Breast epithelium (tissue), 4 donors: ENCODE data around the gene RALGAPA1. TPM values are rescaled to one million over a fixed set of nuclear protein-coding genes. Genes with fewer than 3 reads are reported as not detected.

ENCODE experiments used
- DNase-seq, 2 donors: peaks; one replicate each; pipeline ENCODE4 v3.0.0-alpha.2; 2019; ENCODE audit warnings: low spot score in 2 of 2
- H3K27ac ChIP-seq, 2 donors: fragments of 200-600 bp; sonication (generic) in 1 of 2; one replicate each; pipeline ENCODE4 v1.5.1; 2016 to 2019; ENCODE audit warnings: mild to moderate bottlenecking in 1 of 2
- H3K27me3 ChIP-seq, 2 donors: fragments of 200-600 bp; sonication (generic) in 1 of 2; one replicate each; pipeline versions ENCODE4 v1.5.1 to v1.6.0; 2017 to 2019; ENCODE audit warnings: control low read depth in 1 of 2, mild to moderate bottlenecking in 1 of 2
- H3K36me3 ChIP-seq: fragments of 200-600 bp; one replicate; pipeline ENCODE4 v1.5.1; 2019
- H3K4me1 ChIP-seq, 2 donors: fragments of 200-600 bp; sonication (generic); one replicate each; pipeline ENCODE4 v1.5.1; 2016 to 2019; ENCODE audit warnings: control low read depth in 1 of 2
- H3K4me3 ChIP-seq, 3 donors: fragments of 200-600 bp; sonication (generic); 1 replicate in 2 of 3; 2 replicates in 1 of 3; pipeline ENCODE4 v1.5.1; 2016 to 2019; ENCODE audit warnings: mild to moderate bottlenecking in 3 of 3, moderate library complexity in 2 of 3
- H3K9me3 ChIP-seq, 2 donors: fragments of 200-600 bp; sonication (generic) in 1 of 2; one replicate each; pipeline ENCODE4 v1.5.1; 2016 to 2019; ENCODE audit warnings: control low read depth in 1 of 2
- CTCF ChIP-seq, 3 donors: fragments of 450-650 bp; IDR thresholded peaks; one replicate each; pipeline ENCODE4 v1.5.1; 2016 to 2017; ENCODE audit warnings: antibody characterized with exemption in 3 of 3, mild to moderate bottlenecking in 3 of 3, moderate library complexity in 3 of 3
- POLR2A ChIP-seq: fragments of 450-650 bp; IDR thresholded peaks from one replicate; pipeline ENCODE4 v1.6.1; 2016; ENCODE audit warnings: antibody characterized with exemption, mild to moderate bottlenecking, moderate library complexity
- POLR2AphosphoS5 ChIP-seq, 3 donors: sonication (generic); formaldehyde crosslinking; IDR thresholded peaks; one replicate each; pipeline ENCODE4 v1.6.1; 2017; ENCODE audit warnings: antibody characterized with exemption in 3 of 3
- intact Hi-C: fragments of 100-400 bp; cut with DNase I; formaldehyde crosslinking; loops from one replicate; pipeline ENCODE4 v1.15.1; 2023; ENCODE audit warnings: low total_unique reads
- total RNA-seq, 3 donors: library from RNA; depleted of rRNA; stranded (reverse); fragments of >200 nt; gene quantifications; one replicate each; pipeline ENCODE4 v1.1.0, GENCODE V29; 2016

The RALGAPA1 gene
- total RNA-seq, 3 donors from 2014 or later: 52.2 to 136 (median 103) TPM

GRCh38 chr14:35809597-35809996 is 502 bp upstream of the RALGAPA1 start:
- Histone ChIP-seq H3K9me3 (no peaks in the 10 kb centered on the region), H3K27me3 (no peaks in the 10 kb centered on the region), H3K4me3 (peak overlapping the region; percentile 68 to 78 (median 78)), H3K27ac (peak overlapping the region; percentile 92 to 94), H3K36me3 (no peaks in the 10 kb centered on the region), H3K4me1 (no peaks in the 10 kb centered on the region)
- DNase-seq: no peak
- intact Hi-C loops: no loop called here
- no peak for TF ChIP-seq POLR2A
- no peak for TF ChIP-seq POLR2AphosphoS5 (IDR thresholded peaks at IDR 0.05)
- no peak for TF ChIP-seq CTCF (IDR thresholded peaks at IDR 0.05)

DNA sequence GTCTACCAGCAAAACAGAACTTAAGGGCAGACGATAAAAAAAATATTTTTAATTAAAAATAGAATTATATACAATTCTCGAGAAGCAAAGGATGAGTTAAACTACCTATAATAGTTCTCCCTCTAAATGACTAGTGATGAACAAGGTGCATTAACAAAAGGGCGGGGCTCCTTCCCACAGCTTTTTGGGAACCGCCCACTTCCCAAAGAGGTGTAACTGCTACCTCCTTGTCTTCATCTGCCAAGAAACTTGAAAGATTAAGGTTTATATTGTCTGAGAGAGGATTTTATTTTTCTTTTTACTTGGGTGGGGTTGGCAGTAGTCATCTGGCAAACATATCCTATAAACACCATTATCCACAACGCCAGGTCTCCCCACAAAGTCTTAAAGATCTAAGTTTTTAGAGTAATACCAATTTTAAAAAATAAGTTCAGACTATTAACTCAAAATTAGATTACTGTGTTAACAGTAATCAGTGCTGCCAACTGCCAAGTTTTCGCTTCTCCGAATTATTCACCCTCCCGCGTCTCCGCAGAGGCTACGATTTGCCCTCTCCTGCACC is 938 bp downstream of the RALGAPA1 start:
- Histone ChIP-seq H3K4me1 (no peaks in the 10 kb centered on the region), H3K27ac (peak overlapping the region; percentile 92 to 94), H3K36me3 (no peaks in the 10 kb centered on the region), H3K27me3 (no peaks in the 10 kb centered on the region), H3K4me3 (peak overlapping the region; percentile 68 to 78 (median 78)), H3K9me3 (no peaks in the 10 kb centered on the region)
- intact Hi-C loops: no loop called here
- peak in 1 of 2 donors; percentile 50 for DNase-seq
- TF ChIP-seq CTCF (IDR thresholded peaks at IDR 0.05): no peak

DNA sequence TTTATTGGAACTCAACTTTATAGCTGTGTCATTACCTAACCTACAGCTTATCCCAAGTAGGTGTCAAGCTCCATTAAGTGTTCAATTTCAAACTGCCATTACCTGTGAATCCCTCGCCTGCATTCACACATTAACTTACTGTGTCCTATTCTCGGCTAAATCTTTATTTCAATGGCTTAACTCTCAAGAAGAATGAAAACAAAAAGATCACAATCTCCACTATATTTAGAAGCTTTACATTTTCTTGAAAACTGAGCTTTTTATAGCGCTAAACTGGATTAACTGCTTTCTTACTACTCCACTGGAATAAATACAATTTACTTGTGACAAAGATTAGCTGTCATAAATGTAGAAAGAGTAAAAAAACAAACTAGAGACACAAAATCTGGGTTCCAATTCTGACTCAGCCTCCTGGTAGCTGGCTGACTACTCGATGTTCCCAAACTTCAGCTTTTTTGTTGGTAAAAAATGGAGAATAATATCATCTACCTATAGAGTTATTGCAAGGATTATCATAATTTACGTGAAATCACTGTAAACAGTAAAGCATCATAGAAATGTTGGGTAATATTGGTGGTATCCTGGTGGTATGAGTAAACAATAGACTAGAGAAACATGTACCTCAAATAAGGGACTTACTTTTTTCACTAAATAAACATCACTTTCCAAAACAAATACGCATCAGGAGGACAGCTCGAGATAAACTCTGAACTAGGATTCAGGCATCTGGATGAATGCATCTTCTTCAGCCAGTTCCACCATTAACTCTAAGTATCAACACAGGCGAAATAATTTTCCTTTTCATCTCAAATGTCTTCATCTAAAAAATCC is 1.7 kb downstream of the RALGAPA1 start:
- H3K4me1 ChIP-seq: no peaks in the 10 kb centered on the region
- H3K4me3 ChIP-seq: peak overlapping the region; percentile 68 to 78 (median 78)
- no peaks in the 10 kb centered on the region for H3K9me3 ChIP-seq
- no peak for TF ChIP-seq CTCF (IDR thresholded peaks at IDR 0.05)
- H3K36me3 ChIP-seq: no peaks in the 10 kb centered on the region
- DNase-seq: no peak
- peak overlapping the region in 1 of 2 donors; percentile 11 for H3K27ac ChIP-seq
- intact Hi-C loops: no loop called here
- H3K27me3 ChIP-seq: no peaks in the 10 kb centered on the region

DNA sequence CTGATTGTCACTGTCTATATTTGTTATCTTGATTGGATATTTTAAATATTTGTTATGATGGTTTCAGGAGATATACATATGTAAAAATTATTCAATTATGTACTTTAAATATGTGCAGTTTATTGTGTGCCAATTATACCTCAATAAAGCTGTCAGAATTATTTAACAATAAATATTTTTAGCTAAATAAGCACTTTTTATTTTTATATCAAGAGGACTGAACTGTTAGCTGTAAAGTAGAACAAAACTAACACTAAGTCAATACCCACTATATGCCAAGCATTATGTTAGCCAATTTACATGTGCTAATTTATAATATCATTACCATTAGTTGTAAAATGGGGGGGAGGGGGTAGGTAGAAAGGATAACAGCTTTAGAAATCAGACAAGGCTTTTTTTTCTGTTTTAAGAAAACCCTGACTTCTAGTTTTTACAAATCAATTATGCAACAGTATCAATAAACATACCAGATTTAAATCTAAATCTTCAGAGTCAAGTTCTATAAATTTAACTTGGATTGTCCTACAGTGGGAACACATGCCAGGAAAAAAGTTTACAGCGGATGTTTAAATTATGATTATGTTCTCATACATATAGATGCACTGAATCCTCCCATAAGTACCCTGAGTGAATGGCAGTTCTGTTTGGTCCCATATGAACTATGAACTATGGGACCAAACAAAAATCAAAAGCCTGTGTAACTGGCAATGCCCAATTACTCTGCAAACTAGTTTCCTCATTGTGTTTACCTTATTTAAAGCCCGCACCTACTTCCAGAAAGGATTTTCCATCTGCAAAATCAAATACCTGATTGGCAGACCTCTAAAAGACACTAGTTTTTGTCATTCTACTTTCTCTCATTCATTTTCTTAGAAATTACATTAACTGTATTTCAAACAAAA is 2.8 kb downstream of the RALGAPA1 start:
- TF ChIP-seq CTCF (IDR thresholded peaks at IDR 0.05) (no peak), POLR2A (no peak), POLR2AphosphoS5 (IDR thresholded peaks at IDR 0.05) (no peak)
- no peak overlapping the region for H3K27ac ChIP-seq
- no peaks in the 10 kb centered on the region for H3K27me3 ChIP-seq
- no peaks in the 10 kb centered on the region for H3K36me3 ChIP-seq
- intact Hi-C loops: no loop called here
- H3K4me3 ChIP-seq: no peak overlapping the region
- H3K9me3 ChIP-seq: no peaks in the 10 kb centered on the region
- no peak for DNase-seq
- H3K4me1 ChIP-seq: no peaks in the 10 kb centered on the region

GRCh38 chr14:35797796-35798195 is 11.3 kb downstream of the RALGAPA1 start:
- H3K4me3 ChIP-seq: no peak overlapping the region
- intact Hi-C loops: no loop called here
- H3K27ac ChIP-seq: no peak overlapping the region
- no peaks in the 10 kb centered on the region for H3K9me3 ChIP-seq
- H3K27me3 ChIP-seq: no peaks in the 10 kb centered on the region
- TF ChIP-seq POLR2A (no peak), CTCF (IDR thresholded peaks at IDR 0.05) (no peak), POLR2AphosphoS5 (IDR thresholded peaks at IDR 0.05) (no peak)
- H3K36me3 ChIP-seq: no peaks in the 10 kb centered on the region
- no peak for DNase-seq
- no peaks in the 10 kb centered on the region for H3K4me1 ChIP-seq
